Heart left ventricle (tissue), 13 donors: ENCODE measurements around the gene PRKAA1.

ENCODE experiments used
- POLR2A ChIP-seq, 2 donors: fragments of 450-650 bp; IDR thresholded peaks; one replicate each; pipeline ENCODE4 v1.6.1; 2017; ENCODE audit warnings: antibody characterized with exemption in 2 of 2, mild to moderate bottlenecking in 2 of 2, moderate library complexity in 2 of 2
- TF ChIP-seq, protein P1 (sequence below), 12 donors: fragments of 200-600 bp; sonication (generic) in 4 of 12; IDR thresholded peaks; one replicate each; pipeline versions ENCODE4 v1.5.0 to v1.8.0; 2018 to 2022; ENCODE audit warnings: antibody characterized with exemption in 12 of 12, mild to moderate bottlenecking in 5 of 12
- donor health status: ischemic (EF 13 %, LVEDD 7.1; RV severe dilation, severe dysfunction).
- donor health status: DM: no; HTN: yes; CAD: no.
- donor health status: DM: no; HTN: no; CAD: no.
- donor health status: ischemic (EF 25% LVEDD 6.9; RV normal size, moderate dysfunction).
- donor health status: ischemic (EF 25% LVEDD 5.7; RV mildly dilated, moderate dysfunction).
- donor health status: ischemic (EF 35%, LVEDD 5.7; RV mildly dilated, moderate dysfunction).
- donor health status: nonischemic (EF 11% LVEDD 7.7; RV severe dilation, severe dysfunction).
- donor health status: DM: yes; HTN: yes; CAD: no.
- donor health status: PGD.
- donor health status: ischemic (EF 29% LVEDD 5.4; RV normal size, mild dysfunction).
- donor health status: nonischemic (EF 23%, LVEDD 6.1; RV moderate dilation, normal function).

DNA sequence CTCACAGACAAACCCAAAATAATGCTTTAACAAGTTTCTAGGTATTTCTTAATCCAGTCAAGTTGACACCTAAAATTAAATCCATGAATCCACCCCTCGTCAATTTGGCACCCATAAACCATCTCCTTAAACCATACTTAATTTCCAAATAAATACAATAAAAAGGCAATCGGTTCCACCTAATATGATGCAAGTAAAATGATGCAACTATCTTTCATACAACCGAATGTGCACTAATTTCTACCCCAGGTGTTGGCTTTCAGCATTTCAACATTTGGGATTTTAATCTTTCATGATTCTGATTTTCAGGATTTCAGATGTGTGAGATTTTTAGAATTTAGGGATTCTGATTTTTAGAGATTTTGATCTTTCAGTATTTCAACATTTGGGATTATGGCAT, 17.3 kb downstream of the PRKAA1 start:
- TF ChIP-seq, protein P1, sequence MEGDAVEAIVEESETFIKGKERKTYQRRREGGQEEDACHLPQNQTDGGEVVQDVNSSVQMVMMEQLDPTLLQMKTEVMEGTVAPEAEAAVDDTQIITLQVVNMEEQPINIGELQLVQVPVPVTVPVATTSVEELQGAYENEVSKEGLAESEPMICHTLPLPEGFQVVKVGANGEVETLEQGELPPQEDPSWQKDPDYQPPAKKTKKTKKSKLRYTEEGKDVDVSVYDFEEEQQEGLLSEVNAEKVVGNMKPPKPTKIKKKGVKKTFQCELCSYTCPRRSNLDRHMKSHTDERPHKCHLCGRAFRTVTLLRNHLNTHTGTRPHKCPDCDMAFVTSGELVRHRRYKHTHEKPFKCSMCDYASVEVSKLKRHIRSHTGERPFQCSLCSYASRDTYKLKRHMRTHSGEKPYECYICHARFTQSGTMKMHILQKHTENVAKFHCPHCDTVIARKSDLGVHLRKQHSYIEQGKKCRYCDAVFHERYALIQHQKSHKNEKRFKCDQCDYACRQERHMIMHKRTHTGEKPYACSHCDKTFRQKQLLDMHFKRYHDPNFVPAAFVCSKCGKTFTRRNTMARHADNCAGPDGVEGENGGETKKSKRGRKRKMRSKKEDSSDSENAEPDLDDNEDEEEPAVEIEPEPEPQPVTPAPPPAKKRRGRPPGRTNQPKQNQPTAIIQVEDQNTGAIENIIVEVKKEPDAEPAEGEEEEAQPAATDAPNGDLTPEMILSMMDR (IDR thresholded peaks at IDR 0.05), result no peak
- TF ChIP-seq POLR2A (IDR thresholded peaks at IDR 0.05), result no peak
